ENCODE measurements around the gene DLG1.

Gene DLG1

DNA sequence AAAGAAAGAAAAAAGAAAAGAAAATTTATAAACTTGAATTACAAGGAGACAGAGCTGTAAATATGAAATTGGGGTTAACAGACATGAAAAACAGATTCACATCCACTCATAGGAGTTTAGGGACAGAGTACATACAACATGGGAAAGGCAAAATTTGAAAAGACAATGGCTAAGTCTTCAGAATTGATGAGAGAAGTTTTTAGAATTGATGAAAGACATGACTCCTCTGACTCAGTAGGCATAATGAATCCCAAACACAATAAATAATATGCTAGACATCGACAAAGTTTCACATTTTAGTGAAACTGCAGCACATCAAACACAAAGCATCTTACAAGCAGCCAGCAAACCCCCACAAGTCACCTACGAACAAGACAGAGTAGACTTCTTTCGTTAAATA is 184.4 kb downstream of the DLG1 start:
- Histone ChIP-seq H3K9me3 (ENCODE audit: control insufficient read depth, low read length) (no peaks in the 10 kb centered on the region), H3K4me3 (ENCODE audit: extremely low read depth, insufficient read depth, low read length, poor library complexity, severe bottlenecking) (no peak overlapping the region), H3K4me1 (ENCODE audit: control insufficient read depth, insufficient read depth, low read length, poor library complexity, severe bottlenecking) (no peaks in the 10 kb centered on the region), H3K36me3 (ENCODE audit: control insufficient read depth, insufficient read depth, low read length) (peaks cover 45% of the 10 kb centered on the region), H3K27ac (ENCODE audit: low read depth, low read length, severe bottlenecking) (no peak overlapping the region)
- WGBS, 2 experiments (ENCODE audit: insufficient coverage in 2 of 2): 100% methylated on average over 1 of the region's 3 CpGs

DNA sequence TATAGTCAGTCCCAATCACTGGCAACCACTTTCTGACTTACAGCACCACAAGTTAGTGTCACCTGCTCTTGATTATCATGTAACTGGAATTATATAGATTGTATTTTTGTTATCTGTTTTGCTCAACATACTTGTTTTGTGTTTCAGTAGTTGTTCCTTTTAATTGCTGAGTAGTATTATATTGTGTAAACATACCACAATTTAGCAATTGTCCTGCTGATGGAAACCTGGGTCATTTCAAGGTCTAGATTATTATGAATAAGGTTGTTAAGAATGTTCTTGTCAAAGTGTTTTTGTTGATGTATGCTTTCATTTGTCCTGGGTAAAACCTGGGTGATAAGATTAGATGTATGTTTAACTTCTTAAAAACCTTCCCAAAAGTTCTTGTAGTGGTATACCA is 186.7 kb downstream of the DLG1 start:
- Histone ChIP-seq H3K9me3 (ENCODE audit: control insufficient read depth, low read length) (no peaks in the 10 kb centered on the region), H3K36me3 (ENCODE audit: control insufficient read depth, insufficient read depth, low read length) (peaks cover 48% of the 10 kb centered on the region), H3K4me1 (ENCODE audit: control insufficient read depth, insufficient read depth, low read length, poor library complexity, severe bottlenecking) (no peaks in the 10 kb centered on the region), H3K27ac (ENCODE audit: low read depth, low read length, severe bottlenecking) (no peak overlapping the region), H3K4me3 (ENCODE audit: extremely low read depth, insufficient read depth, low read length, poor library complexity, severe bottlenecking) (no peak overlapping the region)

DNA sequence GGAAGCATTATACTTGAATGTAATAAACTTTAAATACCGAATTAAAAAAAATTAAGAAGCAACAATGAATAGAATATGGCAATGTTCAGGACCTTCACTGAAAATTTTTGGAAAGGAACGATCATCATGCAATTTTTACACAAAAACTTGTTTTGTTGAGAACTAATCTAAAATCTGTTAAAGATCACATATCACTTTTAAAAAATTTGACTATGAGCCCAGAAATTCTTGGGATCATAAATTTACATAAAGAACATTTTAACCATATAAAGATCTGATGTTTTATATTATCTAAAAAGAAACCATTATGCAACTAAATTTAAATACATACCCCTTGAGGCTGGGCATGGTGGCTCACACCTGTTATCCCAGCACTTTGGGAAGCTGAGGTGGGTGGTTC is 192.6 kb downstream of the DLG1 start:
- Histone ChIP-seq H3K4me1 (ENCODE audit: control insufficient read depth, insufficient read depth, low read length, poor library complexity, severe bottlenecking) (no peaks in the 10 kb centered on the region), H3K9me3 (ENCODE audit: control insufficient read depth, low read length) (no peaks in the 10 kb centered on the region), H3K27ac (ENCODE audit: low read depth, low read length, severe bottlenecking) (no peak overlapping the region), H3K36me3 (ENCODE audit: control insufficient read depth, insufficient read depth, low read length) (peaks cover 35% of the 10 kb centered on the region), H3K4me3 (ENCODE audit: extremely low read depth, insufficient read depth, low read length, poor library complexity, severe bottlenecking) (no peak overlapping the region)
- WGBS, 2 experiments (ENCODE audit: insufficient coverage in 2 of 2): no CpG with 5 or more reads among the region's 2 CpGs

DNA sequence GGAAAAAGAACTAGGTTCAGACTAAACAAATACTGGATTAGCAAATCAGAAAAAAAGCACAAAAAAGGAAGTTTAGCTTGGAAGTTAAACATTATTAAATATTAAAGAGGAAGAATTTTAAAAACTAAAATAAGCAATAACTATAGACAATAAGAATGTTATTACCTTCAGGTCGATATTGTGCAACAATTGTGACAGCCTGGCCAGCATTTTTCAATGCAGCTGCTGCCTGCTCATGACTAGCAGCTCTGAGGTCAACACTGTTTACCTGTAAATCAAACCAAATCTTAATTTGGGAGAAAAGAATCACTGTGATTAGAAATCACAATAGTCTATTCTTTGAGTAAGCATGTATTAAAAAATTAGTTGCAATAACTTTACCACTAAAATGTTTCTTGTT is 193.7 kb downstream of the DLG1 start:
- no peaks in the 10 kb centered on the region for H3K4me1 ChIP-seq (ENCODE audit: control insufficient read depth, insufficient read depth, low read length, poor library complexity, severe bottlenecking)
- H3K9me3 ChIP-seq (ENCODE audit: control insufficient read depth, low read length): no peaks in the 10 kb centered on the region
- H3K4me3 ChIP-seq (ENCODE audit: extremely low read depth, insufficient read depth, low read length, poor library complexity, severe bottlenecking): no peak overlapping the region
- peaks cover 26% of the 10 kb centered on the region for H3K36me3 ChIP-seq (ENCODE audit: control insufficient read depth, insufficient read depth, low read length)
- H3K27ac ChIP-seq (ENCODE audit: low read depth, low read length, severe bottlenecking): no peak overlapping the region
- WGBS, 2 experiments (ENCODE audit: insufficient coverage in 2 of 2): no CpG with 5 or more reads among the region's 1 CpG

GRCh38 chr3:197103766-197104165 is 194.6 kb downstream of the DLG1 start:
- H3K4me1 ChIP-seq (ENCODE audit: control insufficient read depth, insufficient read depth, low read length, poor library complexity, severe bottlenecking): no peaks in the 10 kb centered on the region
- H3K9me3 ChIP-seq (ENCODE audit: control insufficient read depth, low read length): no peaks in the 10 kb centered on the region
- H3K36me3 ChIP-seq (ENCODE audit: control insufficient read depth, insufficient read depth, low read length): peaks cover 20% of the 10 kb centered on the region
- WGBS, 2 experiments (ENCODE audit: insufficient coverage in 2 of 2): no CpG with 5 or more reads among the region's 1 CpG
- H3K4me3 ChIP-seq (ENCODE audit: extremely low read depth, insufficient read depth, low read length, poor library complexity, severe bottlenecking): no peak overlapping the region
- no peak overlapping the region for H3K27ac ChIP-seq (ENCODE audit: low read depth, low read length, severe bottlenecking)

GRCh38 chr3:197093871-197094270 is 204.5 kb downstream of the DLG1 start:
- H3K27ac ChIP-seq (ENCODE audit: low read depth, low read length, severe bottlenecking): no peak overlapping the region
- no peaks in the 10 kb centered on the region for H3K9me3 ChIP-seq (ENCODE audit: control insufficient read depth, low read length)
- H3K36me3 ChIP-seq (ENCODE audit: control insufficient read depth, insufficient read depth, low read length): peaks cover 4% of the 10 kb centered on the region
- no peak overlapping the region for H3K4me3 ChIP-seq (ENCODE audit: extremely low read depth, insufficient read depth, low read length, poor library complexity, severe bottlenecking)
- 100% methylated on average over 1 of the region's 1 CpG; no CpG with 5 or more reads in 1 of the 2 experiments for WGBS, 2 experiments (ENCODE audit: insufficient coverage in 2 of 2)
- H3K4me1 ChIP-seq (ENCODE audit: control insufficient read depth, insufficient read depth, low read length, poor library complexity, severe bottlenecking): no peaks in the 10 kb centered on the region

- 86 to 96% methylated on average over 2 to 3 of the region's 3 CpGs for WGBS, 2 experiments (ENCODE audit: insufficient coverage in 2 of 2)
- Histone ChIP-seq H3K36me3 (ENCODE audit: control insufficient read depth, insufficient read depth, low read length) (peaks cover 13% of the 10 kb centered on the region), H3K4me3 (ENCODE audit: extremely low read depth, insufficient read depth, low read length, poor library complexity, severe bottlenecking) (no peak overlapping the region), H3K27ac (ENCODE audit: low read depth, low read length, severe bottlenecking) (no peak overlapping the region), H3K4me1 (ENCODE audit: control insufficient read depth, insufficient read depth, low read length, poor library complexity, severe bottlenecking) (peaks cover 4% of the 10 kb centered on the region), H3K9me3 (ENCODE audit: control insufficient read depth, low read length) (no peaks in the 10 kb centered on the region)
Observed at GRCh38 chr3:197088370-197088769, 210.0 kb downstream of the DLG1 start.

GRCh38 chr3:197085137-197085536 is 213.3 kb downstream of the DLG1 start:
- Histone ChIP-seq H3K9me3 (ENCODE audit: control insufficient read depth, low read length) (no peaks in the 10 kb centered on the region), H3K27ac (ENCODE audit: low read depth, low read length, severe bottlenecking) (no peak overlapping the region), H3K4me1 (ENCODE audit: control insufficient read depth, insufficient read depth, low read length, poor library complexity, severe bottlenecking) (peaks cover 4% of the 10 kb centered on the region), H3K36me3 (ENCODE audit: control insufficient read depth, insufficient read depth, low read length) (peaks cover 21% of the 10 kb centered on the region), H3K4me3 (ENCODE audit: extremely low read depth, insufficient read depth, low read length, poor library complexity, severe bottlenecking) (no peak overlapping the region)
- 96 to 100% methylated on average over 2 to 3 of the region's 4 CpGs for WGBS, 2 experiments (ENCODE audit: insufficient coverage in 2 of 2)

DNA sequence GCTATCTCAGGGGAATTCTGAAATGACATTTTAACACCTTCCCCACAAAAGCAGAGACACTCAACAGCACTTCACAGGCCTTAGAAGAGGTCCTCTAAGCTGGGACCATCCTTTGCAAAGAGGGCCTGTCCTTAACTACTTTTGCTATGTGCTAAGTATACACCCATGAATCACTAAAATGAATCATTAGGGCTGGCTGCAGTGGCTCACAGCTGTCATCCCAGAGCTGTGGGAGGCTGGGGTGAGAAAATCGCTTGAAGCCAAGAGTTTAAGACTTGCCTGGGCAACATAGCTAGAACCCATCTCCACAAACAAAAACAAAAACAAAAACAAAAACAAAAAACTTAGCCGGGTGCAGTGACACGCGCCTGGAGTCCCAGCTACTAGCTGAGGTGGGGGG is 214.9 kb downstream of the DLG1 start:
- H3K9me3 ChIP-seq (ENCODE audit: control insufficient read depth, low read length): no peaks in the 10 kb centered on the region
- 67 to 100% methylated on average over 1 to 3 of the region's 4 CpGs for WGBS, 2 experiments (ENCODE audit: insufficient coverage in 2 of 2)
- no peak overlapping the region for H3K27ac ChIP-seq (ENCODE audit: low read depth, low read length, severe bottlenecking)
- peaks cover 4% of the 10 kb centered on the region for H3K4me1 ChIP-seq (ENCODE audit: control insufficient read depth, insufficient read depth, low read length, poor library complexity, severe bottlenecking)
- peaks cover 21% of the 10 kb centered on the region for H3K36me3 ChIP-seq (ENCODE audit: control insufficient read depth, insufficient read depth, low read length)
- H3K4me3 ChIP-seq (ENCODE audit: extremely low read depth, insufficient read depth, low read length, poor library complexity, severe bottlenecking): no peak overlapping the region

- Histone ChIP-seq H3K27ac (ENCODE audit: low read depth, low read length, severe bottlenecking) (no peak overlapping the region), H3K4me1 (ENCODE audit: control insufficient read depth, insufficient read depth, low read length, poor library complexity, severe bottlenecking) (peaks cover 4% of the 10 kb centered on the region)
Observed at GRCh38 chr3:197082871-197083270, 215.5 kb downstream of the DLG1 start.

DNA sequence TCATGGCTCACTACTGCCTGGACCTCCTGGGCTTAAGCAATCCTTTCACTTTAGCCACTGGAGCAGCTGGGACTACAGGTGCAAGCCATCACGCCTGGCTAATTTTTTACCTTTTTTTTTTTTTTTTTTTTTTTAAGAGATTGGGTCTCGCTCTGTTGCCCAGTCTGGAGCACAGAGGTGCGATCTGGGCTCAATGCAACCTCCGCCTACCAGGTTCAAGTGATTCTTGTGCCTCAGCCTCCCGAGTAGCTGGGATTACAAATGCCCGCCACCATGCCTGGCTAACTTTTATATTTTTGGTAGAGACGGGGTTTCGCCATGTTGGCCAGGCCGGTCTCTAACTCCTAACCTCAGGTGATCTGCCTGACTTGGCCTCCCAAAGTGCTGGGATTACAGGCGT is 218.1 kb downstream of the DLG1 start:
- Histone ChIP-seq H3K27ac (ENCODE audit: low read depth, low read length, severe bottlenecking) (no peak overlapping the region), H3K9me3 (ENCODE audit: control insufficient read depth, low read length) (no peaks in the 10 kb centered on the region), H3K4me3 (ENCODE audit: extremely low read depth, insufficient read depth, low read length, poor library complexity, severe bottlenecking) (no peak overlapping the region), H3K36me3 (ENCODE audit: control insufficient read depth, insufficient read depth, low read length) (peaks cover 26% of the 10 kb centered on the region), H3K4me1 (ENCODE audit: control insufficient read depth, insufficient read depth, low read length, poor library complexity, severe bottlenecking) (peaks cover 4% of the 10 kb centered on the region)
- WGBS, 2 experiments (ENCODE audit: insufficient coverage in 2 of 2): 95 to 100% methylated on average over 6 to 9 of the region's 10 CpGs

More at GRCh38 chr3:197082871-197083270, 215.5 kb downstream of the DLG1 start:
- no peaks in the 10 kb centered on the region for H3K9me3 ChIP-seq (ENCODE audit: control insufficient read depth, low read length)
- H3K4me3 ChIP-seq (ENCODE audit: extremely low read depth, insufficient read depth, low read length, poor library complexity, severe bottlenecking): no peak overlapping the region
- H3K36me3 ChIP-seq (ENCODE audit: control insufficient read depth, insufficient read depth, low read length): peaks cover 24% of the 10 kb centered on the region
- WGBS, 2 experiments (ENCODE audit: insufficient coverage in 2 of 2): 88% methylated on average over 1 of the region's 2 CpGs; no CpG with 5 or more reads in 1 of the 2 experiments

Measured in mesodermal cell (in vitro differentiated cells).